ENCODE data around the gene ACOX3. TPM values are rescaled to one million over a fixed set of nuclear protein-coding genes. Genes with fewer than 3 reads are reported as not detected.
A peak's percentile ranks its signal among the peaks of the same experiment; 100 is the strongest.
"Not testable (repeated sequence)": the region's sequence is repeated elsewhere in the genome, so short reads cannot be mapped to it uniquely, and the experiment has no call there.

Gene ACOX3
- total RNA-seq, 1 donor from 2014 or later: 21.3 TPM

DNA sequence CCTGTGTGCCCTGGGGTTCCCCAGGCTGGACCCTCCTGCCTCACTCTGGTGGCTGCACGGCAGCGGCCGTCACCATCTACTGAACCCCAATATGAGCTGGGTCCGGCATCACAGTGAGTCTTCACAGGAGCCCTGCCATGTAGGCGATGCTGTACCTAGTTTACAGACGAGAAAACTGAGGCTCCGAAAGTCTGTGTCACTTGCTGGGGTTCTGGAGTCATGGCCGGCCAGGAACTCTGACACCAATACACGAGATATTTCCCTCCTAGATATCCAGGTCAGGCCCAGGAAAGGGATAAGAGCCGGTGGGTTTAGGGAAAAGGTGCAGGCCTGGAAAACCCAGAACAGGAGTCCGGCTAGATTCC lies 96.6 kb downstream of the ACOX3 start:
- no peak for ATAC-seq
- no peak for DNase-seq (ENCODE audit: low spot score)

DNA sequence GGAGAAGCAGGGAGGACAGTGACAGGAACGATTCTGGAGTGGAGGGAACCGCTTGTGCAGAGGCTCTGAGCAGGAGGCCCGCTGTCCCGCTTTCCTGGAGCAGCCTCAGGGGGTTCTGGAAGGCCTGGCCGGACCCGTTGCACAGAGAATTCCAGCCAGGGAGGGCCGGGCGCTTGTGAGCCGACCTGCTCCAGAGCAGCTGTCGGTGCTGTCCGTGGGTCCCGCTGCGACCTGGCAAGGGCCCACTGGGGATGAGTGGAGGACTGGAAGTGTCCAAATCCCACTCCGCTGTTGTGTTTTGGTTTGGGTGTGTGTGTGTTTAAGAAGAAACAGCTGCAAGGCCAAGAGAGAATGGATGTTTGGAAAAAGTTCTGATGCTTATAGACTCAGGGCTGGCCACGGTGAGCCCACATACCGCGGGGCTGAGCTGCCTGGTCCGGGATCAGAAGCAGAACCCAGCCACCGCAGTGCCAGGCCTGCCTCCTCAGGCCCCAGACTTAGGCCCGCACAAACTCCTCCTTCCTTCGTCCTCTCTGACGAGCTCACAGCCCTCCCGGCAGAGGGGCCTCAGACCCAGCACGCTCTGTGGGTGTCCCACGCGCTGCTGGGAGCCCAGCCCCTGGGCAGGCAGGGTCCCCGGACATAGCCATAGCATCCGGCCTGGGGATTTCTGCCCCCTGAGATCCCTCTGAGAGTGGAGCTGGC lies 97.1 kb downstream of the ACOX3 start:
- DNase-seq (ENCODE audit: low spot score) (peak; percentile 34), ATAC-seq (no peak)

DNA sequence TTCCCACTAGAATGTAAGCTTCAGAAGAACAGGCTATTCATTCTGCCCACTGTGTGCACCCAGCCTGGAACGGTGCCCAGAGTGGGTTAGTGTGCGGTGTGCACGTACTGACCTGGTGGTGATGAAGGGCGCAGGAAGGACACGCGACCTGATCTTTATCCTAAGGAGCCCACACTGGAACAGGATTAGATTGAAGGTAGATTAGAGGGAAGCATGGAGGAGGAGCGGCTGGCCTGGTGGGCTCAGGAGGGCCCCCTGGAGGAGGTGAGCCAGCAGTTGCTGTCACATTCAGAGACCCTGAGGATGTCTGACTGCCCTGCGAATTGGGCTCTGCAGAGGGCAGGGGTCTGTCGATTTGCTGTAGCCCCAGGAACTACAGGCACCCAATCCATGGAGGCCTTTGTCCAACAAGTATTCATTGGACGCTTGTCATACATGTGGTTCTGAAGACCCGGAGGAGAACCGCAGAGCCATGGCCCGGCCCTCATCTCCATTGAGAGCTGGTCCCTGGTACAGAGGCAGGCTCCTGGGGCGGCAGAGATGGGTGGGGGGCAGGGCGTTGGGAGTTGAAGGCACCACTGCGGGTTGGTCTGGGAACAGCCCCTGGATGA lies 97.8 kb downstream of the ACOX3 start:
- peak; percentile 34 for DNase-seq (ENCODE audit: low spot score)
- ATAC-seq: no peak

DNA sequence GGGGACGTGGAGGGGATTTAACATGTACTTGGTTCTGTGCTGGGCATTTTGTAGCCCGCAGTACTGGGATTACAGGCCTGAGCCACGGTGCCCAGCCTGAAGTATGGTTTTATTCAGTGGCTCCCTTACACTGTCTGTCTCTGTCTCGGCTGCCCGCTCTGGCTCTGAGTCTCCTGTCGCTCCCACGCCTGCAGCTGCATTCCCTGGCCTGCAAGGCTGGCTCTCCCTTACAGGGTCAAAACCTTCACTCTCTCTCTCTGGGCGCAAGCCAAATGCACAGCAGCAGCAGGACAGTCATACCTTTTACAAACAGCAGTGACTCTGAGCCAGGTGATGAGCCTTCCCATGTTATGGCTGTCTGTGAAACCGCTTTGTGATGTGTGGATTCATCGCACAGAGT lies 98.8 kb downstream of the ACOX3 start:
- ATAC-seq: peak; percentile 65

DNA sequence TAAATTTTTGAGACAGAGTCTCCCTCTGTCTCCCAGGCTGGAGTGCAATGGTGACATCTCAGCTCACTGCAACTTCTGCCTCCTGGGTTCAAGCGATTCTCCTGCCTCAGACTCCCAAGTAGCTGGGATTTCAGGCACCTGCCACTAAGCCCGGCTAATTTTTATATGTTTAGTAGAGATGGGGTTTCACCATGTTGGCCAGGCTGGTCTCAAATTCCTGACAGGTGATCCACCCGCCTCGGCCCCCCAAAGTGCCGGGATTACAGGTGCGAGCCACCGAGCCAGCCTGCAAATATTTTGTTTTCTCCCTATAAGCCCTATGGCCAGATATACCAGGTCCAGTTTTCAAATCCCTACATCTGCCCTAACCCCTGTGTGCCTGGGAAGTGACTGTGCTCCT lies 99.2 kb downstream of the ACOX3 start:
- not testable (repeated sequence) for ATAC-seq
- peak; percentile 10 for DNase-seq (ENCODE audit: low spot score)

More for the DNA sequence above, 98.8 kb downstream of the ACOX3 start:
- DNase-seq (ENCODE audit: low spot score): peak; percentile 62

DNA sequence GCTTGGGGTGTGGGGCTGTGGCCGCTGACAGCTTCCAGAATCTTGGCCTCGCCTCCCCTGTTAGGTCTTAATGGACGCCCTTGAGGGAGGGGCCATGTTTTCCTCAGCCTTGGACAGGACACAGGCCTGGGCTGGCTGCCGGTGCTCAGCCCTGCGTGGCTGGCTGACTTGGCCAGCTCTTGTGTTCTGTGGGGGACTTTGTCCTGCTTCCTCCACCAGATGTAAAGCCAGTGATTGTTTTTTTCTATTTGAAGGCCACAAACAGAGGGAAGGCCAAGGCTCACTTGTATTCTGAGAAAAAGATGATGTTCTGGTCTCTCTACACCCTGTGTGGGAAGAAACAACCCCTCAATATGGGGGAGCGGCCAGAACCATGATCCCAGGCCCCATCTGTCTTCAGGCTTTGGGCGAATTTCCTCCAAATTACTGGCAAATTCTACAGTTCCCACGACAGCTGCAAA lies 99.7 kb downstream of the ACOX3 start:
- DNase-seq (ENCODE audit: low spot score) (peak; percentile 64), ATAC-seq (peak; percentile 87)

DNA sequence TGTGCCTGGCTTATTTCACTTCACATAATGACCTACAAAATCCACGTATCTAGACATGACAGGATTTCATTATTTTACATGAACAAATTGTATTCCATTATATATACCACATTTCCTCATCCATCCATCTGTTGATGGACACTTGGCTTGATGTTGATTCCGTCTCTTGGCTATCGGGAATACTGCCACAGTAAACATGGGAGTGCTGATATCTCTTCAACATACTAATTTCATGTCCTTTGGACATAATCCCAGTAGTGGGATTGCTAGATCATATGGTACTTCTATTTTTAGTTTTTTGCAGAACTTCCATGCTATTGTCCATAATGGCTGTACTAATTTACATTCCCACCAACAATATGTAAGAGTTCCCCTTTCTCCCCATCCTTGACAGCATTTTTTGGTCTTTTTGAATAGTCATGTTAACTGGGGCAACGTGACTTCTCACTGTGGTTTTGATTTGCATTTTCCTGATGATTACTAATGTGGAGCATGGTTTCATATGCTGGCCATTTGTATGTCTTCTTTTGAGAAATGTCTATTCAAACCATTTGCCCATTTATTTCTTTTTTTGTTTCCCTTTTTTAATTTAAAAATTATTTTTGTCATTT lies 102.1 kb downstream of the ACOX3 start:
- DNase-seq (ENCODE audit: low spot score): peak; percentile 4
- ATAC-seq: no peak

DNA sequence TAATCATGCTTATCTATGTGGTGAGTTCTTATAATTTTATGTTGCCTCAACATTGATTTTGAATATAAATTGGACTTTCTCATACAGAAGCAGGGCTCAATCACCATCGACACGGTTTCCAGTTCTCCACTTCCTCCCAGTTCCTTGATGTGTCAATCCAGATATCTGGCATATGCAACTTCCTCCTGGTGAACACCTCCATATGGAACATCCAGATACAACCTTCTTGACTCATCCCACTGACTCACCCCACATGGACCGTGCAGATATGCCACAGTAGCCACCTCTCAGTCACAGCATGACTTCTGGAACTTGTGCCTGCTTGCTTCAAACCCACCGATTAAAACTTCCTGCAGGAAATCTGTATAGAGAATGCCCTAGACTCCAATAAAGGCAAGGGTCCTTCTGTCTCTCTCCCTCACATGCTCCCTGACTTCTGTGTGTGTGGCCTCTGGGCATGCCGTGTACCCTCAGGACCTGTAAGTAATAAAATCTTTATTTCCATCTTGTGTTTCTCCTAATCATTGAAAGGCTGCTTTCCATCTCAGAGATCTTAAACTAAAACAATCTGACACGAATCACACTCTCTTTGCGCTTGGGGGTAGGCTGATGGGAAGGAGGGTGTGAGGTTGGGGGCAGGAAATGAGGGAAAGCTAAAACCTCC lies 104.0 kb downstream of the ACOX3 start:
- DNase-seq (ENCODE audit: low spot score) (peak; percentile 10), ATAC-seq (no peak)

DNA sequence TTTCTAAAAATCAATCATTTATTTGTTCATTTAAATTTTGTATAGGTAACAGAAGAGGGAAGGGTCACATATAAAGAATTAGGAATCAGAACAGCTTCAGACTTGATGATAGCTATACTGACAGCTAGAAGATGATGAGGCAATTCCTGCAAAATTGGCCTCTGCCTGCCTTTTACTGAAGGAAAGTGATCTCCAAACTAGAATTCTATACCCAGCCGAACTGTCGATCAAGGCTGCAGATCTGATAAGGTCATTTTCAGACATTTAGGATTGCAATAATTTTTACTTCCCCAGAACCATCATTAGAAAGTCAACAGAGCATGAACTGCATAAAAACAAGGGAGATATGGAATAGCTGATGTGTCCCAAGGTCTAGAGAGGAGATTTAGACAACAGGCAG lies 104.7 kb downstream of the ACOX3 start:
- no peak for ATAC-seq
- DNase-seq (ENCODE audit: low spot score): no peak

DNA sequence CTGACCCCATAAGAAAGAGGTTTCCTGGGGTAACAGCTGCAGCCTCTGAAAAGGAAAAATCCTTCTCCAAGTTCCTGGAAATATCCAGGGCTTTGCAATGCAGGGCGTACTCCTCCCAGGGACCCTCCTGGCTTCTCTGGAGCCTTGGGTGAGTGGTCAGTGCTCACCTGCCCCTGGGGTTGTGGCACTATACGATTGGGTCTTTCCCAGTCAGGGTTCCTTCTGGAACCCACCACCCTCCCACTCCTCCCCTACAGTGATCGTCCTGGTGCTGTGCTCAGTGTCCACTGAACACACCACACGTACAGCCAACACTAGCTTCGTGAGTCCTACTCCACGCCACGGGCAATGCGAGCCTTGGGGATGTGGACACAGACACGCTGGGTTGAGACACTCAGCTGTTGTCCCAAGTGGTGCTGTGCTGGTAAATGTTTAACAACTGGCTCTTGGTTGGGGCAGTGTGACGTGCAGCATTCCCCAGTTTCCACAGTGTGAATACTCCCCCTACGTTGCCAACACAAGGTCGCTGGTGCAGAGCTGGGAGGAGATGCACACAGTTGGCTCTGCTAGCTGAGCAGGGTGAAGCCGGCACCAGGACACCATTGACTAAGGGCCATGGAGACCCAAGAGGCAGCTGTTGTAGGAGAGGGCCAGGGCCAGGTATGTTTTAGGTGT lies 105.6 kb downstream of the ACOX3 start:
- ATAC-seq (peak; percentile 83), DNase-seq (ENCODE audit: low spot score) (peak; percentile 68)

DNA sequence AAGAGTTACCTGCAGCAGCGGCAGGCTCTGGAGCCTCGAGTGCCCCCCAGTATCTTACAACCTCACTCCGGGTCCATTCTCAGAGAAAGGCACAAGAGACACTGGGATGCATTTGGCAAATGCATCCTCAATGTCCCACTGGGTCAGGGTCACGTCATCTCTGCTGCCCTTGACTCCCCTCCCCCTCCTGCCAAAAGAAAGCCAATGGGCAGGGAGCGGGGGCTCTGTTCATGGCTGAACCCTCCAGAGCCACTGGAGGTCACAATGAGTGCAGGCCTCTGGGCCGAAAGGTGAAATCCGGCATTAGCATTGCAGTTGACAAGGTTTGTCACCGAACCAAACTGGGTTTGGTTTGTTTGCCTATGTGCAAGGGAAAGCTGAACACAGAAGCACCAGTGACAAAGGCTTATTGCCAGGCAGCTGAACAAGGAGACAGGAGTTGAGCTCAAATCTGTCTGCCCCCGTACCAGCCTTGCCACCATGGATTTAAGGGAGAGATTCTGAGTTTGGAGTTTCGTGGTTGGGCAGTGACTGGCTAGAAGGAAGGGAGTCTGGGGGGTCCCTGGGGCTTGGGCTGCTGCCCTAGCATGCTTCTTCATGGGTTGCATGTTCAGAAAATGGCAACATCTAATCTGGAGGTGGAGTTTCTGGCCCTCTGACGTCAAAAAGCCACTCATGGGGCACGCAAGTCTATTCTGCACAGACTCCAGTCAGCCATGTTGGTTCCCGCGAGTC lies 106.6 kb downstream of the ACOX3 start:
- DNase-seq (ENCODE audit: low spot score): peak; percentile 47
- ATAC-seq: peak; percentile 40

DNA sequence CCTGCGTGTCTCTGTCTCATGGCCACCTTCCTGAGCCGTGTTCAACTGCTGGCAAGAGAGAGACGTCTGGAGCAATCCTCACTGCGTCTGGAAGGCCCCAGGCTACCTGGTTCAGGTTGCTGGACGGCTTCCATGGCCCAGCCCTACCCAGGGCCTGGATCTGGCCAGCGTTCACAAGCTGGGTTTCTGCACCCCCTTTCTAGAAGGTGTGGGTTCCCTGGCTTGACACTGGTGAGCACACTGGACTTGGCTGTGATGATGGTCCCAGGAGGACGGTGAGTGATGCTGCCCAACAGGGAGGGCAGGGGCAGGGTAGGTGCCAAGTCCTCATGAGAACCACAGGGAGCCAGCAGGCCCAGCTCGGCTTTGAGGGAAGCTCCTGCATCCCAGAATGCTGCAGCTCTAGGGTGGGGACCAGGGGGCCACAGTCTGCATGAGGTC lies 107.6 kb downstream of the ACOX3 start:
- DNase-seq (ENCODE audit: low spot score) (peak; percentile 39), ATAC-seq (no peak)

DNA sequence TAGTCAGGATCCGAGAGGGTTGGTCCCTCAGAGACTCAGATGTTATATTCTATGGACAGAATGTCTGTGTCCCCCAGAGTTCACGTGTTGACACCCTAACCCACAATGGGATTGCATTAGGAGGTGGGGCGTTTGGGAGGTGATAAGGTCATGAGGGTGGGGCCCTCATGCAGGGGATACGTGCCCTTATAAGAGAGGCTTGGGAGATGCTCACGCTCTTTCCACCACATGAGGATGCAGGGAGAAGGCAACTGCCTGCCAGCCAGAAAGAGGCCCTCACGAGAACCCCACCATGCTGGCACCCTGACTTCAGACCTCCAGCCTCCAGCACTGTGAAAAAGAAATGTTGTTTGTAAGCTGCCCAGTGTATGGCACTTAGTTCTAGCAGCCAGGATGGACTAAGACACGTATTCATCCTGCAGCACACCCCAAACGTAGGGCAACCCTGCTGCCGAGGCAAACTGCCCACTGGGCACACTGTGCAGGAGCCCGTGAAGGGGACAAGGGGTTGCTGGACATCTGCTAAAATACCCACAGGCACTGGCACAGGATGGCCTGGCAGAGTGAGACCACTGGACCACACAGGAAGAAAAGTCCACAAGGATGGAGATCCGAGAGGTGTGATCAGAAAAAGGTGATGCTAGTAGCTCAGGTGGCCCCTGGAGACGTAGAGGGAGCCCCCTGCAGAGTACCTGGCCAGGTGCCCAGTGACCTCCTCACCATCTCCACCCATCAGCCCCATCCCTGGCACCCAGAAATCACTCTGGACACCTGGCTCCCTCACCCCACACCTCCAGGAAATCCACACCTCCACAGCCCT lies 108.3 kb downstream of the ACOX3 start:
- ATAC-seq (no peak), DNase-seq (ENCODE audit: low spot score) (peak; percentile 31)

DNA sequence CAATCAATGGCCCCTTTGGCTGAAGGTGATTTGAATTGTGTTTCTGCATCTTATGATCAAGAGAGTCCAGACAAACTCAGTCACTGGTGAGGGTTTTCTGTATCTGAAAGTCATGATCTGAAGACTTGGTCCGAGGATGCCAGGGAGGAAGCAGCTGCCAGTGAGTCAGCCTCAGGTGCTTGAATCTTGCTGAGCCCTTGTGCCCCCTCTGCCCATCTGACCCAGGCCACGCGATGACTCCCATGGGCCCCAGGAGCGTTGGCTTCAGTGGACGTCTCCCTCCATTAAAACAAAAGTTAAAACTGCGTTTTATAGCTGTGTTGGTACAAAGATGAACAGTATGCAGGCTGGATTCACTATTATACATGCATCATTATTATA lies 109.0 kb downstream of the ACOX3 start:
- DNase-seq (ENCODE audit: low spot score) (peak; percentile 12), ATAC-seq (no peak)

DNA sequence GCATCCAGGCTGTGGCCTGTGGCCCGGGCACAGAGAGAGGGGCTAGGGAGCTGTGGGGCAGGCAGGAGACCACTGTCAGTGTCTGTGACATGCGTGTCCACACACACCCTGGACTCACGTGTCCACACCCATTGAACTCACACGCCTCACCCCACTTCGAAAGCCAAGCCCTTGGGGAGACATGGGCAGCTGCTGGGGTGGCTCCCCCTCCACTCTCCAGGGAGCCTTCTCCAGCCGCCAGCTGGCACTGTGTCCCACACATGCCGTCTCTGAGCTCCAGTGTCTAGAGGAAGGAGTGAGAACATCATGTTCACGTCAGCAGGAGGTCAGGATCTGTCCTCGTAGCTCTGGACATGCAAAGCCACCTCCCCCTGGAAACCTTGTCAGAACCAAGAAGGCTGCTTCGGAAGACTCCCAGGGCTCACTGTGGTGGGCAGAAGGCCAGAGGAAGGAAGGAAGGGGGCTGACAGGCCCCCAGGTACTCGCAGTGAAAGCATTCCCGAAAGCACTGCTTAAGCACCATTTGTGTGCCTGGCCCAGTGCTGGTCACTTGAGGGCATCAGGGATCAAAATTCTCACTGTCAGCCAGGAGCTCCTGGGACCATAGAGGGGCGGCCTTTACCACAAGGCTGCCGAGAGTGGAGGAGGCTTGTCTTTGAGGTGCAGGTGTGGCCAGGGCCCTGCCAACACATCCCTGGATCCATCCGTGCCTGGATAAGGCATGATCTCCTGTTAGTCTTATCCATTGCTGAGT lies 109.5 kb downstream of the ACOX3 start:
- peak; percentile 49 for DNase-seq (ENCODE audit: low spot score)
- ATAC-seq: peak; percentile 28

DNA sequence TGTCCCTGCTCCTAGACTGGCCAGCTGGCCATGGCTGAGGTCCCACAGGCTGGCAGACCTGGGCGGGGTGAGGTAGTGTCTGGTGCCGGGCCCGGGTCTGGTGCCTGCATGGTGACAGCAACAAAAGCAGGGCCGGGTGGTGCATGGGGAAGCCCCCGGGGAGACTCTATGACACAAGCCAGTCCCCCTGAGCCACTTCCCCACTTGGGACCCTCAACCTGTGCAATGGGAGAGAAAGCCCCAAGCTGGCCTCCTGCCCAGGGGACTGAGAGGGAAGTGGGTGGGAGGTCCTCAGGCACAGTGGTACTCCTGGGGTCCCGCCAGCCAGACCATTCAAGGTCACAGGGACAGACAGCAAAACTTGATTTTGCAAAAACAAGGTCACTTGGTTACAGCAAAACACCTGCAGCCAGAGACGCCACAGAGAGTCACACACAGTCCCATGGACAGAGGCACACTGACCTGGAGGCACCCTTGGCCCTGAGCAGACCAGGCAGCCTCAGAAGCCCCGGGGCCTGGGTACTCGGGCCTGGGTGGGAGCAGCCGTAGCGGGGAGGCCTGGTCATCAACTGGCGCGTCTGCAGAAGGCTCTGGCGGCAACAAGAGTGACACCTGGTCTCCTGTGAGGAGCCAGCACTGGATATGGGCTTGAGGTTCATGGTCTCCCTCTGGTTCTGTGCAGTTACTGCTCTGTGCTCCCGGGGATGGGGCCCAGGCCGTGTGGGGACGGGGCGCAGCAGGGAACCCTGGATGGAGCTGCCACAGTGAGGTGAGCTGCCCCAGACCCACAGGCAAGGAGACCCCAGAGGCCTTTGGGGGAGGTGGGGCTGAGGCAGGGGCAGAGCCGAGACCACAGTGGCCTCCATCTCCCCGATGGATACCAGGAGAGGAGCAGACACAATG lies 110.4 kb downstream of the ACOX3 start:
- DNase-seq (ENCODE audit: low spot score): peak; percentile 43
- peak; percentile 7 for ATAC-seq

DNA sequence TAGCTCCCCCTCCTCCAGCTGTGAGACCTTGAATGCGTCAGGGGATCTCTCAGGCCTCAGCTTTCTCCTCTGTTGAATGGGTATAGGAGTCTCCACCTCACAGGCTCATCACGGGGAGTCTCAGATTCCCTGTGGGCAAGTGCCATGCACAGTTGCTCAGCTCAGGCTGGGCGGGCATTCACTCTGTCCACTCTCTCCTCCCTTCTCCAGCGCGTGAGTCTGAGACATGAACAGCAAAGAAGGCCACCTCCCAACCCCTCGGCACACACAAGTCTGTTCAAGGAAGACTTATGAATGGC lies 111.0 kb downstream of the ACOX3 start:
- no peak for ATAC-seq
- DNase-seq (ENCODE audit: low spot score): peak; percentile 22
